H1 (cell line): ENCODE data around the gene PARP16. TPM values are rescaled to one million over a fixed set of nuclear protein-coding genes. Genes with fewer than 3 reads are reported as not detected.

Source experiments
- CTCF ChIA-PET: fragments of 300-600 bp; sonication (Branson Sonifier 250); formaldehyde crosslinking; loops from one replicate; lab custom pipeline; 2021; ENCODE audit not compliant: partially characterized antibody; lab: Charles Lee
- POLR2A ChIA-PET: fragments of 300-600 bp; sonication (Branson Sonifier 250); formaldehyde crosslinking; loops from one replicate; lab custom pipeline; 2021; ENCODE audit warnings: inconsistent platforms; ENCODE audit not compliant: partially characterized antibody; lab: Charles Lee
- DNase-seq, 2 experiments: peaks; one replicate each; pipeline versions ENCODE4 v3.0.0 to v3.0.0-alpha.2; 2010 to 2022; ENCODE audit warnings: low spot score in 2 of 2, low read depth in 1 of 2, mixed read lengths in 1 of 2
- FAIRE-seq: peaks from 2 replicates; lab custom pipeline; 2011; peaks lifted over from hg19 to GRCh38; lab: Jason Lieb, UNC
- H2AFZ ChIP-seq: 2 replicates; pipeline ENCODE4 v1.8.1; 2012; ENCODE audit warnings: low read length, inconsistent platforms
- H2AK5ac ChIP-seq: 2 replicates; pipeline ENCODE4 v1.6.1; 2013; ENCODE audit warnings: low read depth, low read length
- H2BK120ac ChIP-seq: replicated peaks from 2 replicates; pipeline ENCODE3; 2013; ENCODE audit warnings: low read depth, low read length, inconsistent platforms
- H2BK12ac ChIP-seq: 2 replicates; pipeline ENCODE4 v1.6.1; 2013; ENCODE audit warnings: low read depth, low read length
- H2BK15ac ChIP-seq: 2 replicates; pipeline ENCODE4 v1.6.1; 2013; ENCODE audit warnings: low read length
- H2BK20ac ChIP-seq: 2 replicates; pipeline ENCODE4 v1.6.1; 2013; ENCODE audit warnings: low read length
- H2BK5ac ChIP-seq: 2 replicates; pipeline ENCODE4 v1.6.1; 2013; ENCODE audit warnings: low read depth, low read length
- H3K14ac ChIP-seq: 2 replicates; pipeline ENCODE4 v1.6.1; 2013; ENCODE audit warnings: inconsistent platforms; ENCODE audit not compliant: insufficient read length
- H3K18ac ChIP-seq: 2 replicates; pipeline ENCODE4 v1.6.1; 2013; ENCODE audit warnings: low read length; ENCODE audit errors: extremely low read depth
- H3K23ac ChIP-seq: 2 replicates; pipeline ENCODE4 v1.6.1; 2013; ENCODE audit warnings: inconsistent platforms; ENCODE audit not compliant: insufficient read length
- H3K23me2 ChIP-seq: 2 replicates; pipeline ENCODE4 v1.6.1; 2013; ENCODE audit warnings: low read depth, low read length
- H3K27ac ChIP-seq: 2 replicates; pipeline ENCODE4 v1.6.1; 2011; ENCODE audit warnings: low read depth, low read length, inconsistent platforms
- H3K27me3 ChIP-seq, 4 experiments: replicated peaks in 1 of 4; 1 replicate in 1 of 4; 2 replicates in 3 of 4; pipeline versions ENCODE4 v1.6.1 to v1.8.1; 2011 to 2013; ENCODE audit warnings: low read length in 3 of 4, mild to moderate bottlenecking in 3 of 4, inconsistent platforms in 2 of 4, mixed read lengths in 2 of 4, moderate library complexity in 1 of 4; ENCODE audit not compliant: control insufficient read depth in 3 of 4, insufficient read depth in 3 of 4; ENCODE audit errors: extremely low read depth in 1 of 4
- H3K36me3 ChIP-seq, 4 experiments: 2 replicates each; pipeline versions ENCODE4 v1.6.1 to v1.8.1; 2011 to 2013; ENCODE audit warnings: mild to moderate bottlenecking in 4 of 4, low read length in 3 of 4, moderate library complexity in 2 of 4, control low read depth in 1 of 4, inconsistent platforms in 1 of 4; ENCODE audit not compliant: insufficient read depth in 4 of 4, control insufficient read depth in 2 of 4
- H3K4ac ChIP-seq: replicated peaks from 2 replicates; pipeline ENCODE3; 2013; ENCODE audit warnings: low read length, low read depth, mixed read lengths, inconsistent platforms; ENCODE audit not compliant: insufficient read length
- H3K4me1 ChIP-seq, 4 experiments: replicated peaks in 1 of 4; 1 replicate in 1 of 4; 2 replicates in 3 of 4; pipeline versions ENCODE4 v1.6.1 to v1.8.1; 2011 to 2013; ENCODE audit warnings: low read length in 3 of 4, inconsistent platforms in 2 of 4, mixed read lengths in 1 of 4; ENCODE audit not compliant: insufficient read depth in 4 of 4, control insufficient read depth in 3 of 4
- H3K4me2 ChIP-seq, 2 experiments: 2 replicates each; pipeline versions ENCODE4 v1.6.1 to v1.8.1; 2011 to 2013; ENCODE audit warnings: low read depth in 2 of 2, low read length in 2 of 2, control low read depth in 1 of 2, inconsistent platforms in 1 of 2, mild to moderate bottlenecking in 1 of 2; ENCODE audit not compliant: insufficient read depth in 1 of 2
- H3K4me3 ChIP-seq, 4 experiments: fragments of 200-600, 300-600 bp in 1 of 4; sonication (generic), shearing (Covaris generic), sonication (Bioruptor Twin) in 1 of 4; 2 replicates each; pipeline versions ENCODE4 v1.5.1 to v1.8.1; 2011 to 2016; ENCODE audit warnings: low read length in 4 of 4, low read depth in 3 of 4, control low read depth in 2 of 4, inconsistent platforms in 2 of 4, mild to moderate bottlenecking in 2 of 4, mixed read lengths in 1 of 4, moderate library complexity in 1 of 4; ENCODE audit not compliant: insufficient read depth in 2 of 4; ENCODE audit errors: extremely low read depth in 1 of 4
- H3K56ac ChIP-seq: replicated peaks from 2 replicates; pipeline ENCODE3; 2013; ENCODE audit warnings: low read depth, mild to moderate bottlenecking, mixed read lengths, low read length, inconsistent platforms; ENCODE audit not compliant: insufficient read length
- H3K79me1 ChIP-seq: 2 replicates; pipeline ENCODE4 v1.6.1; 2013; ENCODE audit warnings: low read depth, low read length, control low read depth
- H3K79me2 ChIP-seq, 2 experiments: 2 replicates each; pipeline versions ENCODE4 v1.6.1 to v1.8.1; 2012 to 2013; ENCODE audit warnings: low read length in 2 of 2, mild to moderate bottlenecking in 2 of 2, inconsistent platforms in 1 of 2; ENCODE audit not compliant: insufficient read depth in 2 of 2, control insufficient read depth in 1 of 2
- H3K9ac ChIP-seq, 4 experiments: replicated peaks in 1 of 4; 1 replicate in 1 of 4; 2 replicates in 3 of 4; pipeline versions ENCODE4 v1.6.1 to v1.8.1; 2011 to 2013; ENCODE audit warnings: low read depth in 3 of 4, low read length in 3 of 4, control low read depth in 2 of 4, mild to moderate bottlenecking in 2 of 4, moderate library complexity in 2 of 4, inconsistent platforms in 1 of 4; ENCODE audit errors: extremely low read depth in 1 of 4
- H3K9me3 ChIP-seq, 2 experiments: 2 replicates each; pipeline versions ENCODE4 v1.6.1 to v1.8.1; 2012 to 2013; ENCODE audit warnings: mild to moderate bottlenecking in 2 of 2, moderate library complexity in 2 of 2, control low read depth in 1 of 2, inconsistent platforms in 1 of 2, low read depth in 1 of 2, low read length in 1 of 2, mixed read lengths in 1 of 2; ENCODE audit not compliant: insufficient read depth in 2 of 2
- H4K20me1 ChIP-seq, 2 experiments: replicated peaks in 1 of 2; 2 replicates each; pipeline versions ENCODE3 to v1.8.1; 2011 to 2013; ENCODE audit warnings: inconsistent platforms in 2 of 2, low read length in 2 of 2, mild to moderate bottlenecking in 1 of 2; ENCODE audit not compliant: insufficient read depth in 2 of 2, control insufficient read depth in 1 of 2
- H4K5ac ChIP-seq: 2 replicates; pipeline ENCODE4 v1.6.1; 2013; ENCODE audit warnings: low read length, low read depth, mixed read lengths, inconsistent platforms; ENCODE audit not compliant: insufficient read length
- H4K8ac ChIP-seq: 2 replicates; pipeline ENCODE4 v1.8.0; 2013; ENCODE audit warnings: mild to moderate bottlenecking, moderate library complexity, low read length, inconsistent platforms; ENCODE audit not compliant: insufficient read depth; ENCODE audit errors: extremely low read depth
- H4K91ac ChIP-seq: replicated peaks from 2 replicates; pipeline ENCODE3; 2013; ENCODE audit warnings: low read length, mixed read lengths, inconsistent platforms; ENCODE audit not compliant: insufficient read length
- BCL11A ChIP-seq, 2 experiments: IDR thresholded peaks; one replicate each; pipeline ENCODE4 v1.6.1; 2011; ENCODE audit warnings: low read depth in 2 of 2, low read length in 2 of 2, mild to moderate bottlenecking in 2 of 2
- CREB1 ChIP-seq: IDR thresholded peaks from 2 replicates; pipeline ENCODE4 v1.6.1; 2012; ENCODE audit warnings: inconsistent platforms
- EZH2 ChIP-seq: fragments of 200-600 bp; sonication (generic); IDR thresholded peaks from 2 replicates; pipeline ENCODE4 v1.7.1; 2012; ENCODE audit warnings: low read depth, mild to moderate bottlenecking, moderate library complexity, low read length, inconsistent platforms; ENCODE audit not compliant: severe bottlenecking
- HDAC2 ChIP-seq, 2 experiments: fragments of 300-600 bp in 1 of 2; sonication (generic) in 1 of 2; IDR thresholded peaks; 2 replicates each; pipeline ENCODE4 v1.6.1; 2011 to 2012; ENCODE audit warnings: low read depth in 2 of 2, low read length in 2 of 2, mild to moderate bottlenecking in 2 of 2, moderate library complexity in 2 of 2, borderline replicate concordance in 1 of 2, inconsistent platforms in 1 of 2
- SAP30 ChIP-seq: fragments of 300-600 bp; sonication (generic); IDR thresholded peaks from 2 replicates; pipeline ENCODE4 v1.7.1; 2012; ENCODE audit warnings: low read length, moderate library complexity, mild to moderate bottlenecking, inconsistent platforms; ENCODE audit not compliant: insufficient read depth, insufficient replicate concordance
- SUZ12 ChIP-seq: fragments of 200-600 bp; sonication (generic); IDR thresholded peaks from 2 replicates; pipeline ENCODE4 v1.6.1; 2012; ENCODE audit warnings: mild to moderate bottlenecking, inconsistent platforms, low read length, moderate library complexity, mixed read lengths
- ZNF274 ChIP-seq: IDR thresholded peaks from 2 replicates; pipeline ENCODE4 v1.7.0; 2012; ENCODE audit warnings: low read length, borderline replicate concordance; ENCODE audit errors: extremely low read depth
- WGBS, 2 experiments: shearing (Covaris generic) in 1 of 2; methylation state at CpG; one replicate each; pipeline versions ENCODE4 v1.1.6 to v1.1.7; 2013 to 2015; ENCODE audit warnings: low lambda C conversion rate in 2 of 2, mixed read lengths in 2 of 2, inconsistent platforms in 1 of 2, low coverage in 1 of 2, missing lambda C conversion rate in 1 of 2; ENCODE audit not compliant: insufficient replicate concordance in 2 of 2, insufficient coverage in 1 of 2, insufficient read length in 1 of 2; ENCODE audit errors: extremely low coverage in 1 of 2, missing lambda C conversion rate in 1 of 2; 5-methylcytosine and 5-hydroxymethylcytosine counted together
- polyA plus RNA-seq, 7 experiments: library from polyadenylated mRNA; depleted of rRNA in 3 of 7; stranded (reverse) in 5 of 7; unstranded in 2 of 7; fragments of >200 nt in 5 of 7; fragments of 200-250 nt in 2 of 7; gene quantifications; 1 replicate in 5 of 7; 2 replicates in 1 of 7; 4 replicates in 1 of 7; pipeline versions ENCODE4 v1.2.1 to v1.2.3, GENCODE V29; 2011 to 2013; ENCODE audit warnings: missing spikeins in 2 of 7, mixed read lengths in 2 of 7
- total RNA-seq: library from RNA; stranded (reverse); fragmentation: NEBNext Ultra II Directional; extraction: Animal tissue kit (Norgen Biotek cat#: 25700); gene quantifications from 2 replicates; pipeline ENCODE4 v1.2.1, GENCODE V29; 2021
- TF ChIP-seq, protein P1 (sequence below): IDR thresholded peaks from 2 replicates; pipeline ENCODE4 v1.6.1; 2011; ENCODE audit warnings: low read length, improper control_type of control experiment
- TF ChIP-seq, protein P2 (sequence below): IDR thresholded peaks from 2 replicates; pipeline ENCODE4 v1.6.1; 2012; ENCODE audit warnings: inconsistent platforms

PARP16 gene
- total and polyA plus RNA-seq, 2 of the 8 experiments (the other 6 are each of a cell fraction or from before 2014, with no cell fraction given), result 3.7 to 5.0 TPM

DNA sequence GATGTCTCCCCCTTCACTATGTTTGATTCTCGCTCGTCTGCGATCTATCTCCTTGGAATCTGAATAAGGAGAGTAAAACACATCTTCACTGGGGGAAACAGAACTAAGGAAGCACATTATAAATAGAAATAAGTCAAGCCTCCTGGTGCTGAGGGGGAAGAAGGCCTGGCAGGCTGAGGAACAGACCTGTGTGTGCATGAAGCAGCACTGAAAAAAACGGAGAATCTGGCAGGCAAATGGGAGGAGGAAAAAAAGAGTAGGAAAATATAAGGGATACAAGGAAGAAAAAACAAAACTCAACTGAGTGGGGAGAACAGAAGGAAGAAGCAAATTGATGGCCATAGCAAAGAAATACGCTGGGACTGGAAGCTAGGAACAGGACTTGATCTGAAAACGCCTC, 25.7 kb downstream of the PARP16 start:
- H3K27me3 ChIP-seq, result no peaks in the 10 kb centered on the region
- no peak overlapping the region for H3K27ac ChIP-seq
- FAIRE-seq (no peak), DNase-seq (no peak)
- no peak overlapping the region for H4K8ac ChIP-seq
- no peaks in the 10 kb centered on the region for H3K79me2 ChIP-seq
- no peaks in the 10 kb centered on the region; the same call in 1 of the 2 replicates for H3K79me1 ChIP-seq
- H3K9me3 ChIP-seq, result no peaks in the 10 kb centered on the region
- no peak overlapping the region for H2BK120ac ChIP-seq
- H3K14ac ChIP-seq, result no peak overlapping the region
- H2AFZ ChIP-seq, result no peak overlapping the region
- 92% methylated on average over 6 of the region's 6 CpGs; no CpG with 5 or more reads in 1 of the 2 experiments for WGBS, 2 experiments
- no peak overlapping the region for H4K5ac ChIP-seq
- H2BK5ac ChIP-seq, result no peak overlapping the region
- H3K4ac ChIP-seq, result no peak overlapping the region
- H3K36me3 ChIP-seq, result no peaks in the 10 kb centered on the region
- no peaks in the 10 kb centered on the region for H4K20me1 ChIP-seq
- no peak overlapping the region for H3K23ac ChIP-seq
- no peak overlapping the region for H3K18ac ChIP-seq
- no peak overlapping the region for H3K4me3 ChIP-seq
- H3K56ac ChIP-seq, result no peak overlapping the region
- H3K23me2 ChIP-seq, result no peaks in the 10 kb centered on the region
- peaks cover 3 to 10% (median 4%) of the 10 kb centered on the region in 4 experiments; a peak in 5 of 7 replicates for H3K4me1 ChIP-seq
- ChIA-PET POLR2A (interaction anchor here (0.7 kb wide), 1 partner anchor 1573 kb away, joined by 3 read pairs; no protein-coding TSS in a partner anchor), CTCF (interaction anchor here (0.9 to 3.0 kb wide), 3 partner anchors 10 to 66 kb away, joined by 3 to 29 read pairs (median 4); partner anchors contain the start of gene CILP)
- H2BK12ac ChIP-seq, result no peak overlapping the region
- no peak overlapping the region for H4K91ac ChIP-seq
- no peak overlapping the region for H3K9ac ChIP-seq
- no peak overlapping the region for H2AK5ac ChIP-seq
- H2BK15ac ChIP-seq, result no peak overlapping the region
- no peak overlapping the region for H2BK20ac ChIP-seq
- no peak overlapping the region for H3K4me2 ChIP-seq
- TF ChIP-seq HDAC2 (IDR thresholded peaks at IDR 0.05; ENCODE audit: borderline replicate concordance in 1 of 2, low read depth in 2 of 2, low read length in 2 of 2) (no peak), BCL11A (IDR thresholded peaks at IDR 0.05; ENCODE audit: low read depth in 2 of 2, low read length in 2 of 2) (no peak), CREB1 (no peak), SUZ12 (no peak), ZNF274 (no peak), EZH2 (no peak), SAP30 (no peak)
- TF ChIP-seq, protein P1, sequence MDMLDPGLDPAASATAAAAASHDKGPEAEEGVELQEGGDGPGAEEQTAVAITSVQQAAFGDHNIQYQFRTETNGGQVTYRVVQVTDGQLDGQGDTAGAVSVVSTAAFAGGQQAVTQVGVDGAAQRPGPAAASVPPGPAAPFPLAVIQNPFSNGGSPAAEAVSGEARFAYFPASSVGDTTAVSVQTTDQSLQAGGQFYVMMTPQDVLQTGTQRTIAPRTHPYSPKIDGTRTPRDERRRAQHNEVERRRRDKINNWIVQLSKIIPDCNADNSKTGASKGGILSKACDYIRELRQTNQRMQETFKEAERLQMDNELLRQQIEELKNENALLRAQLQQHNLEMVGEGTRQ, result no peak
- TF ChIP-seq, protein P2, sequence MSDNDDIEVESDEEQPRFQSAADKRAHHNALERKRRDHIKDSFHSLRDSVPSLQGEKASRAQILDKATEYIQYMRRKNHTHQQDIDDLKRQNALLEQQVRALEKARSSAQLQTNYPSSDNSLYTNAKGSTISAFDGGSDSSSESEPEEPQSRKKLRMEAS, result no peak
